Gastrocnemius medialis (tissue), 4 donors: ENCODE measurements around the gene FAS.

Experiments used
- CTCF ChIP-seq, 5 experiments: fragments of 450-650 bp in 3 of 5; fragments of 200-600 bp in 2 of 5; sonication (generic) in 2 of 5; IDR thresholded peaks in 4 of 5; conservative IDR thresholded peaks in 1 of 5; 1 replicate in 4 of 5; 2 replicates in 1 of 5; pipeline ENCODE4 v1.5.1; 2016 to 2019; ENCODE audit warnings: antibody characterized with exemption in 5 of 5, mild to moderate bottlenecking in 3 of 5, moderate library complexity in 3 of 5
- POLR2A ChIP-seq, 2 donors: fragments of 450-650 bp; IDR thresholded peaks; one replicate each; pipeline ENCODE4 v1.6.1; 2017; ENCODE audit warnings: antibody characterized with exemption in 2 of 2, mild to moderate bottlenecking in 2 of 2, moderate library complexity in 2 of 2

GRCh38 chr10:88981435-88981834, 9.2 kb upstream of the FAS start:
- no peak for TF ChIP-seq CTCF (IDR thresholded peaks at IDR 0.05 in 4 of 5, conservative IDR thresholded peaks at IDR 0.05 in 1 of 5)
- no peak for TF ChIP-seq POLR2A (IDR thresholded peaks at IDR 0.05)
